PFSK-1 (cell line): ENCODE results near the gene SGMS2.

Experiments
- FOXP2 ChIP-seq: optimal IDR thresholded peaks from 2 replicates; pipeline ENCODE3; 2011; ENCODE audit warnings: borderline replicate concordance, control low read depth, inconsistent platforms; ENCODE audit not compliant: insufficient read depth; ENCODE audit errors: extremely low read length, extremely low read depth
- POLR2AphosphoS5 ChIP-seq: IDR thresholded peaks from 2 replicates; pipeline ENCODE4 v1.6.1; 2012; ENCODE audit warnings: low read depth, mild to moderate bottlenecking, control low read depth, low read length, moderate library complexity
- SIN3A ChIP-seq: IDR thresholded peaks from 2 replicates; pipeline ENCODE4 v1.6.1; 2012; ENCODE audit warnings: mild to moderate bottlenecking, low read length, moderate library complexity, borderline replicate concordance; ENCODE audit not compliant: insufficient read depth
- TAF1 ChIP-seq: IDR thresholded peaks from 2 replicates; pipeline ENCODE4 v1.6.1; 2012; ENCODE audit warnings: low read length, control low read depth, borderline replicate concordance; ENCODE audit not compliant: insufficient read depth
- TF ChIP-seq, protein P1 (sequence below), 2 experiments: IDR thresholded peaks; 2 replicates each; pipeline versions ENCODE4 v1.6.1 to v1.8.0; 2011 to 2012; ENCODE audit warnings: low read depth in 2 of 2, low read length in 2 of 2, control low read depth in 1 of 2, inconsistent platforms in 1 of 2, mild to moderate bottlenecking in 1 of 2, moderate library complexity in 1 of 2; ENCODE audit not compliant: insufficient read depth in 1 of 2

The SGMS2 gene

DNA sequence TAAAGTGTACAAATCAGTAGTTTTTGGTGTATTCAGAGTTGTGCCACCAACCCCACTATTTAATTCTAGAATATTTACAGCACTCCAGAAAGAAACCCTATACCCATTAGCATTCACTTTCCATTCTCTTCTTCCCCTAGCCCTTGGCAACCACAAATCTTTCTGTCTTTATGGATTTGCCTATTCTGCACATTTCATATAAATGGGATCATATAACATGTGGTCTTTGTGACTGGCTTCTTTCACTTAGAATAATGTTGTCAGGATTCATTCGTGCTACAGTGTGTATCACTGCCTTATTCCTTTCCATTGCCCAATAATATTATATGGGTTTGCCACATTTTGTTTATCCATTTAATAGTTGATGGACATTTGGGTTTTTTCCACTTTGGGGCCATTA lies 32.2 kb downstream of the SGMS2 start:
- TF ChIP-seq, protein P1, sequence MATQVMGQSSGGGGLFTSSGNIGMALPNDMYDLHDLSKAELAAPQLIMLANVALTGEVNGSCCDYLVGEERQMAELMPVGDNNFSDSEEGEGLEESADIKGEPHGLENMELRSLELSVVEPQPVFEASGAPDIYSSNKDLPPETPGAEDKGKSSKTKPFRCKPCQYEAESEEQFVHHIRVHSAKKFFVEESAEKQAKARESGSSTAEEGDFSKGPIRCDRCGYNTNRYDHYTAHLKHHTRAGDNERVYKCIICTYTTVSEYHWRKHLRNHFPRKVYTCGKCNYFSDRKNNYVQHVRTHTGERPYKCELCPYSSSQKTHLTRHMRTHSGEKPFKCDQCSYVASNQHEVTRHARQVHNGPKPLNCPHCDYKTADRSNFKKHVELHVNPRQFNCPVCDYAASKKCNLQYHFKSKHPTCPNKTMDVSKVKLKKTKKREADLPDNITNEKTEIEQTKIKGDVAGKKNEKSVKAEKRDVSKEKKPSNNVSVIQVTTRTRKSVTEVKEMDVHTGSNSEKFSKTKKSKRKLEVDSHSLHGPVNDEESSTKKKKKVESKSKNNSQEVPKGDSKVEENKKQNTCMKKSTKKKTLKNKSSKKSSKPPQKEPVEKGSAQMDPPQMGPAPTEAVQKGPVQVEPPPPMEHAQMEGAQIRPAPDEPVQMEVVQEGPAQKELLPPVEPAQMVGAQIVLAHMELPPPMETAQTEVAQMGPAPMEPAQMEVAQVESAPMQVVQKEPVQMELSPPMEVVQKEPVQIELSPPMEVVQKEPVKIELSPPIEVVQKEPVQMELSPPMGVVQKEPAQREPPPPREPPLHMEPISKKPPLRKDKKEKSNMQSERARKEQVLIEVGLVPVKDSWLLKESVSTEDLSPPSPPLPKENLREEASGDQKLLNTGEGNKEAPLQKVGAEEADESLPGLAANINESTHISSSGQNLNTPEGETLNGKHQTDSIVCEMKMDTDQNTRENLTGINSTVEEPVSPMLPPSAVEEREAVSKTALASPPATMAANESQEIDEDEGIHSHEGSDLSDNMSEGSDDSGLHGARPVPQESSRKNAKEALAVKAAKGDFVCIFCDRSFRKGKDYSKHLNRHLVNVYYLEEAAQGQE (IDR thresholded peaks at IDR 0.05; ENCODE audit: insufficient read depth in 1 of 2, low read depth in 2 of 2, low read length in 2 of 2), result no peak
- no peak for TF ChIP-seq POLR2AphosphoS5

DNA sequence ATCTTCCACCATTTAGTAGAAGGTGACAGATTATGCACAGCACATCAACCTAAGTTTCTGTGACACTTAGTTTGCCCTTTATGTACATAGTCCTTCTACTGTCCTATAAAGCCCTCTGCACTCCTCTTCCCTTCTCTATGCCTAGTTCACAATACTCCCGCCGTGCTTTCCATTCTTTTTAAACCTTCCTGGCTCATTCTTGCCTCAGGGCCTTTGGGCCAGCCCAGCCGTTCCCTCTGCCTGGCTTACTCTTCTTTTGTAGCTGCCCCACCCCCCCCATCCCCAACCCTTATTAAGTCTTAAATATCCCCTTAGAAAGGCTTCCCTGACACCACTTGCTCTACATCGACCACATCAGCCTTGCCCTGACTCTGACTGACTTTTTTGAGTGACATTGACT lies 33.0 kb downstream of the SGMS2 start:
- TF ChIP-seq, protein P1 (IDR thresholded peaks at IDR 0.05; ENCODE audit: insufficient read depth in 1 of 2, low read depth in 2 of 2, low read length in 2 of 2), result no peak
- TF ChIP-seq POLR2AphosphoS5 (no peak), FOXP2 (no peak), TAF1 (no peak), SIN3A (no peak)

DNA sequence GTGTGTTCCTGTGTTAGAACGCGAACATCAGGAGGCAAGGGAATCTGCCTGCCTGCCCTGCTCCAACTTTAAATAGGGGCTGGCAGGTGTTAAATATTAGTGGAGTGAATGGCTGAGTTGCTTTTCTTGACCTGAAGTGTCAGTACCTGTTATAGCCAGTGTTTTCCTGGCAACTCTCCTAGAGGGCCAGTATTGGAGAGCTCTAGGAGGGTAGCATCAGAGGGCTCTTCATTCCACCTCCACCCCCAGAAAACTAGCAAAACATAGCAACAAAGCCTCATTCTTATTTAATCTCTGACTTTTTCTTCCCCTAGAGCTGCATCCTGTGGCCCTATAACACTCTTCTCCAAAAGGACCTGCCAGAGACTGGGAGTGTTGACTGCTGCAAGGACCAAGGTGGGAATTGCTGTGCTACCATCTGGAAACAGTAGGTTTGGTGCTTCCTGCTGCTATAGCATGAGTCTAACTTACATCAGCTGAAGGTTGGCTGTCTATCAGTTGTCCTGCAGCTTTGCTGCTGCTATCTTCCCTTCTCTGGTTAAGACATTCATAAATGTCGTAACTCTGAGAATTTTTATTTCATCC lies 33.5 kb downstream of the SGMS2 start:
- TF ChIP-seq SIN3A, result no peak
- no peak for TF ChIP-seq TAF1
- TF ChIP-seq FOXP2, result no peak
- TF ChIP-seq POLR2AphosphoS5, result no peak

DNA sequence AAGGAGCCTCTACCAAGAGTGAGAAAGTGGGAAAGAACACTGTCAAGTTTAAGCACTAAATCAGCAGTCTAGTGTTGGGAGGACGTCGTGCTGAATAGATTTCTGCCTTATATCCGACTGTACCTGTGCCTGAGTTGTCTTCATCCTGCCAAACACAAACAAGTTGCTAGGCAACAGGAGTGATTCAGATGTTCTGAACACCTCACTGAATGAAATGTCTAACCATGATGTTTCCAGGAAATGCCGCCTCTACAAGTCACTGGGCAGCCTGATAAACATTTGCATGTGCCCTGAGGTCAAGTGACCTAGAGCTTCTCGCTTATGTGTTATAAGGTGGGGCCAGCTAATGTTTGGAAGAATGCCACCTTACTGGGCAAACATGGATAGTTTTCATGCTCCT lies 37.9 kb downstream of the SGMS2 start:
- TF ChIP-seq POLR2AphosphoS5 (no peak), FOXP2 (no peak), SIN3A (no peak)

DNA sequence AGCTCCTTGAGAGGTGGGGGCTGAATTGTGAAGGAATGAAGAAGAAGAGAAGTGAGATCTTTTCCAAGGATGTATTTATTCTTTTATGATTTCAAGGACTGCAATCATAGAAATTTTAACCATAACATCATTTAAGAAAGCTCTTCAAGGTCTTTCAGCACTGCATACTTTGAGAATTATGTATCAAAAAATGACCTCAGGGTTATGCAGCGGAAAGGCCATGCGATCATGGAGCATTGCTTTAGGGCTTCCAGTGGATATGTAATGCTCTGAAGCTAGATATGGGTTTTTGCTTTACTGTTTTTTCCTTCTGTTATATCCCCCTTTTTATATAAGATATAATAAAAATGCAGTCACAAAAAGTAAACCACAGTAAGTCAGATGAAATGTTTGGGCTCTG lies 38.7 kb downstream of the SGMS2 start:
- TF ChIP-seq SIN3A (no peak), TAF1 (no peak), FOXP2 (no peak), POLR2AphosphoS5 (no peak)
- TF ChIP-seq, protein P1 (IDR thresholded peaks at IDR 0.05; ENCODE audit: insufficient read depth in 1 of 2, low read depth in 2 of 2, low read length in 2 of 2), result no peak

DNA sequence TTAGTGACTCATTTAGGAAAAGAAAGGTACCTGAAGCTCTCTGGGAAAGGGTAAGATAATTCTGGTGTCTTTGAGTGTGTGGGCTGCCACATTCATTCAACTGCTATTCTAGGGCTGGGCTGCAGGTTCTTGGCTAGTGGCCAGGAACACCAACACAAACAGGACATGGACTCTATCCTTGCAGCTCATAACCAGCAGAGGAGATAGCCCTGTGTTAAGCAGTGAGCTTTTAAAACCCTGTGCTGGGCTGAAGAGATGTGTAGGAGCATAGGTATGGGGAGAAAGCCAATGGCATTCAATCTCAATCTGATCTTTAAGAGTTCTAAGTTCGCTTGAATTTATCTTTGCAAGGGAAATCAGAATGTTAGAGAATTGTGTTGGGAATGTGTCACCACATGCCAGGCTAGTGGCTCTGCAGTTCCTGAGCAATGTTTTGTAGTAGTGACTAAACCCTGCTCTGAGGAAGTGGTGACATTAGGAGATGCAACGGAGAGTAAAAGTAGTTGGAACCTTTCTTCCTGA lies 39.2 kb downstream of the SGMS2 start:
- TF ChIP-seq SIN3A (no peak), POLR2AphosphoS5 (no peak), FOXP2 (no peak), TAF1 (no peak)
- TF ChIP-seq, protein P1 (IDR thresholded peaks at IDR 0.05; ENCODE audit: insufficient read depth in 1 of 2, low read depth in 2 of 2, low read length in 2 of 2), result no peak
